Midbrain (tissue), 1 donor: Measurements from ENCODE around the gene SLC49A3.

Experiments used
- DNase-seq: peaks from one replicate; lab custom pipeline; 2025; lab: John Stamatoyannopoulos, UW

SLC49A3 gene

GRCh38 chr4:666822-667544 is 22.0 kb downstream of the SLC49A3 start:
- no peak for DNase-seq

GRCh38 chr4:666436-666810 is 22.5 kb downstream of the SLC49A3 start:
- DNase-seq: no peak

- no peak for DNase-seq
Observed at GRCh38 chr4:665751-666435, 23.1 kb downstream of the SLC49A3 start.

GRCh38 chr4:665381-665750 is 23.6 kb downstream of the SLC49A3 start:
- no peak for DNase-seq

GRCh38 chr4:664713-665231 is 24.2 kb downstream of the SLC49A3 start:
- DNase-seq: no peak

GRCh38 chr4:663438-664428 is 25.2 kb downstream of the SLC49A3 start:
- peak; percentile 16 for DNase-seq

GRCh38 chr4:663046-663437 is 25.9 kb downstream of the SLC49A3 start:
- no peak for DNase-seq

GRCh38 chr4:661881-662761 is 26.8 kb downstream of the SLC49A3 start:
- no peak for DNase-seq

- DNase-seq: no peak
Observed at GRCh38 chr4:661231-661630, 27.7 kb downstream of the SLC49A3 start.

GRCh38 chr4:660401-660800 is 28.6 kb downstream of the SLC49A3 start:
- no peak for DNase-seq

- no peak for DNase-seq
Observed at GRCh38 chr4:659851-660250, 29.1 kb downstream of the SLC49A3 start.

GRCh38 chr4:658681-659667 is 30.0 kb downstream of the SLC49A3 start:
- no peak for DNase-seq

- DNase-seq: no peak
Observed at GRCh38 chr4:657834-658667, 30.9 kb downstream of the SLC49A3 start.

GRCh38 chr4:657338-657833 is 31.6 kb downstream of the SLC49A3 start:
- DNase-seq: no peak

GRCh38 chr4:656436-657337 is 32.3 kb downstream of the SLC49A3 start:
- DNase-seq: no peak

GRCh38 chr4:655464-656151 is 33.3 kb downstream of the SLC49A3 start:
- DNase-seq: no peak

GRCh38 chr4:654871-655463 is 34.0 kb downstream of the SLC49A3 start:
- peak; percentile 48 for DNase-seq
